ENCODE results near the gene SESTD1.
A peak's percentile ranks its signal among the peaks of the same experiment; 100 is the strongest.
"Not testable (repeated sequence)": the region's sequence is repeated elsewhere in the genome, so short reads cannot be mapped to it uniquely, and the experiment has no call there.

SESTD1 gene

GRCh38 chr2:179266271-179266670 is 1.6 kb upstream of the SESTD1 start:
- DNase-seq = no peak

GRCh38 chr2:179265082-179265510 is 464 bp upstream of the SESTD1 start:
- DNase-seq = no peak

- peak; percentile 8 for DNase-seq
Measured at GRCh38 chr2:179263446-179264367, 925 bp downstream of the SESTD1 start.

- no peak for DNase-seq
Measured at GRCh38 chr2:179263015-179263414, 1.6 kb downstream of the SESTD1 start.

- DNase-seq = no peak
Measured at GRCh38 chr2:179262077-179262660, 2.5 kb downstream of the SESTD1 start.

GRCh38 chr2:179261151-179261825 is 3.3 kb downstream of the SESTD1 start:
- DNase-seq = no peak

- no peak for DNase-seq
Measured at GRCh38 chr2:179260224-179260623, 4.4 kb downstream of the SESTD1 start.

GRCh38 chr2:179255129-179255528 is 9.5 kb downstream of the SESTD1 start:
- no peak for DNase-seq

- no peak for DNase-seq
Measured at GRCh38 chr2:179253226-179253625, 11.4 kb downstream of the SESTD1 start.

- DNase-seq = no peak
Measured at GRCh38 chr2:179252423-179252822, 12.2 kb downstream of the SESTD1 start.

GRCh38 chr2:179251870-179252269 is 12.8 kb downstream of the SESTD1 start:
- DNase-seq = no peak

- no peak for DNase-seq
Measured at GRCh38 chr2:179250848-179251504, 13.7 kb downstream of the SESTD1 start.

GRCh38 chr2:179250095-179250494 is 14.5 kb downstream of the SESTD1 start:
- DNase-seq = no peak

- no peak for DNase-seq
Measured at GRCh38 chr2:179248024-179248348, 16.6 kb downstream of the SESTD1 start.

GRCh38 chr2:179247318-179248023 is 17.2 kb downstream of the SESTD1 start:
- DNase-seq = no peak

GRCh38 chr2:179245843-179246242 is 18.8 kb downstream of the SESTD1 start:
- not testable (repeated sequence) for DNase-seq

- DNase-seq = no peak
Measured at GRCh38 chr2:179243046-179243445, 21.6 kb downstream of the SESTD1 start.

GRCh38 chr2:179240481-179241451 is 23.9 kb downstream of the SESTD1 start:
- DNase-seq = no peak

GRCh38 chr2:179239838-179240237 is 24.8 kb downstream of the SESTD1 start:
- DNase-seq = no peak

GRCh38 chr2:179239195-179239594 is 25.4 kb downstream of the SESTD1 start:
- no peak for DNase-seq

- no peak for DNase-seq
Measured at GRCh38 chr2:179238027-179238426, 26.6 kb downstream of the SESTD1 start.

All from stimulated activated naive CD4-positive, alpha-beta T cell treated with Interleukin-2 at 50 U/mL for 16 hours (primary cell).